Neural crest cell (in vitro differentiated cells): ENCODE results near the gene LILRB2. TPM values are rescaled to one million over a fixed set of nuclear protein-coding genes. Genes with fewer than 3 reads are reported as not detected.

ENCODE experiments used
- DNase-seq: peaks from one replicate; pipeline ENCODE4 v3.0.0; 2021; ENCODE audit warnings: low read depth, mixed read lengths, low spot score
- H3K27ac Mint-ChIP-seq: one replicate; pipeline ENCODE4 v1.8.0; 2021; ENCODE audit warnings: mild to moderate bottlenecking, mixed read lengths; ENCODE audit not compliant: unreplicated experiment
- H3K27me3 Mint-ChIP-seq: 2 replicates; pipeline ENCODE4 v1.8.0; 2021; ENCODE audit warnings: low read depth, mild to moderate bottlenecking, mixed read lengths
- H3K36me3 Mint-ChIP-seq: 2 replicates; pipeline ENCODE4 v1.8.0; 2021; ENCODE audit warnings: low read depth, mild to moderate bottlenecking, mixed read lengths
- H3K4me1 Mint-ChIP-seq: 2 replicates; pipeline ENCODE4 v1.8.0; 2021; ENCODE audit warnings: mixed read lengths
- H3K4me3 Mint-ChIP-seq: one replicate; pipeline ENCODE4 v1.8.0; 2021; ENCODE audit warnings: mild to moderate bottlenecking, mixed read lengths
- H3K9me3 Mint-ChIP-seq: 2 replicates; pipeline ENCODE4 v1.8.0; 2021; ENCODE audit warnings: mixed read lengths
- total RNA-seq: library from RNA; stranded (reverse); gene quantifications from 2 replicates; pipeline ENCODE4 v1.2.1, GENCODE V29; 2021
- TF ChIP-seq, protein P1 (sequence below): fragments of 200-600 bp; sonication (generic); conservative IDR thresholded peaks from 2 replicates; pipeline ENCODE4 v1.5.0; 2021; ENCODE audit warnings: antibody characterized with exemption, mild to moderate bottlenecking

The LILRB2 gene
- total RNA-seq, 1 donor from 2014 or later, result not detected

DNA sequence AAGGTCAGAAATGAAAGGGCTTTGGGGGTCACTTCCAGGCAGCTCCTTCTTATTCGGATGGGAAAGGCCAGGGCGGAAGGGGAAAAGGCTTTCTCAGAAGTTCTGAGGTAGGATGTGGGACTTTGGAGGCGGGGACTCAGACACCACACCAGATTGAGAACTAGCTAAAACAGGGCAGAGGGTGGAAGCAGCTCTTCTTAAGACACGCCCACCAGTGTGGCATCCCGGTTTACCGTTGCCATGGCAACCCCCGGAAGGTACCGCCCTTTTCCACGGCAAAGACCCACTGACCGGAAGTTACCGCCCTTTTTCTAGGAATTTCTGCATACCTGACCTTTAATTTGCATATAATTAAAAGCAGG, 35.8 kb upstream of the LILRB2 start:
- H3K4me1 Mint-ChIP-seq, result no peaks in the 10 kb centered on the region

DNA sequence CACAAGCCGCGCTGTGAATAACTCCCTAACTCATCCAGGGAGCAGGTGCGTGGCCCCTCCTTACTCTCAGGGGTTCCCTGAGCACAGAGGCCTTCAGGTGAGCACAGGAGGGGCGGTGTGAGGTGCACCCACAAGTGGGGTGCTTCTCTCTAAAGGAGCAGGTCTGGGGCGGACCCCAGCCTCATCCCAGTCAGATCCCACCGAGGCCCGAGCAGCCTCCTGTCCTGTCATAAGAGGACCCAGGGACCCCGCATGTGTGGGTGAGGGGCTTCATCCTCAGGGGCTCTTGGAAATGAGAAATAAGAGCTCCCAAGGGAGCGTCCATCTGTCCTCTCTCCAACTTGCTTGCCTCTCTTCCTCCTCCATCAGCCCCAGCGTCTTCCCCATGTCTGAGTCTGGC, 35.0 kb upstream of the LILRB2 start:
- H3K4me1 Mint-ChIP-seq, result no peaks in the 10 kb centered on the region
- peaks cover 5% of the 10 kb centered on the region for H3K9me3 Mint-ChIP-seq
- TF ChIP-seq, protein P1, sequence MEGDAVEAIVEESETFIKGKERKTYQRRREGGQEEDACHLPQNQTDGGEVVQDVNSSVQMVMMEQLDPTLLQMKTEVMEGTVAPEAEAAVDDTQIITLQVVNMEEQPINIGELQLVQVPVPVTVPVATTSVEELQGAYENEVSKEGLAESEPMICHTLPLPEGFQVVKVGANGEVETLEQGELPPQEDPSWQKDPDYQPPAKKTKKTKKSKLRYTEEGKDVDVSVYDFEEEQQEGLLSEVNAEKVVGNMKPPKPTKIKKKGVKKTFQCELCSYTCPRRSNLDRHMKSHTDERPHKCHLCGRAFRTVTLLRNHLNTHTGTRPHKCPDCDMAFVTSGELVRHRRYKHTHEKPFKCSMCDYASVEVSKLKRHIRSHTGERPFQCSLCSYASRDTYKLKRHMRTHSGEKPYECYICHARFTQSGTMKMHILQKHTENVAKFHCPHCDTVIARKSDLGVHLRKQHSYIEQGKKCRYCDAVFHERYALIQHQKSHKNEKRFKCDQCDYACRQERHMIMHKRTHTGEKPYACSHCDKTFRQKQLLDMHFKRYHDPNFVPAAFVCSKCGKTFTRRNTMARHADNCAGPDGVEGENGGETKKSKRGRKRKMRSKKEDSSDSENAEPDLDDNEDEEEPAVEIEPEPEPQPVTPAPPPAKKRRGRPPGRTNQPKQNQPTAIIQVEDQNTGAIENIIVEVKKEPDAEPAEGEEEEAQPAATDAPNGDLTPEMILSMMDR, result no peak
- no peak overlapping the region for H3K27ac Mint-ChIP-seq
- DNase-seq, result no peak
- H3K36me3 Mint-ChIP-seq, result no peaks in the 10 kb centered on the region
- no peak overlapping the region for H3K4me3 Mint-ChIP-seq
- peaks cover 64% of the 10 kb centered on the region for H3K27me3 Mint-ChIP-seq

More for the DNA sequence above, 35.8 kb upstream of the LILRB2 start:
- Mint-ChIP-seq H3K4me3 (no peak overlapping the region), H3K36me3 (no peaks in the 10 kb centered on the region), H3K27ac (no peak overlapping the region), H3K9me3 (peaks cover 6% of the 10 kb centered on the region), H3K27me3 (peaks cover 66% of the 10 kb centered on the region)
- no peak for DNase-seq
- TF ChIP-seq, protein P1, result no peak

DNA sequence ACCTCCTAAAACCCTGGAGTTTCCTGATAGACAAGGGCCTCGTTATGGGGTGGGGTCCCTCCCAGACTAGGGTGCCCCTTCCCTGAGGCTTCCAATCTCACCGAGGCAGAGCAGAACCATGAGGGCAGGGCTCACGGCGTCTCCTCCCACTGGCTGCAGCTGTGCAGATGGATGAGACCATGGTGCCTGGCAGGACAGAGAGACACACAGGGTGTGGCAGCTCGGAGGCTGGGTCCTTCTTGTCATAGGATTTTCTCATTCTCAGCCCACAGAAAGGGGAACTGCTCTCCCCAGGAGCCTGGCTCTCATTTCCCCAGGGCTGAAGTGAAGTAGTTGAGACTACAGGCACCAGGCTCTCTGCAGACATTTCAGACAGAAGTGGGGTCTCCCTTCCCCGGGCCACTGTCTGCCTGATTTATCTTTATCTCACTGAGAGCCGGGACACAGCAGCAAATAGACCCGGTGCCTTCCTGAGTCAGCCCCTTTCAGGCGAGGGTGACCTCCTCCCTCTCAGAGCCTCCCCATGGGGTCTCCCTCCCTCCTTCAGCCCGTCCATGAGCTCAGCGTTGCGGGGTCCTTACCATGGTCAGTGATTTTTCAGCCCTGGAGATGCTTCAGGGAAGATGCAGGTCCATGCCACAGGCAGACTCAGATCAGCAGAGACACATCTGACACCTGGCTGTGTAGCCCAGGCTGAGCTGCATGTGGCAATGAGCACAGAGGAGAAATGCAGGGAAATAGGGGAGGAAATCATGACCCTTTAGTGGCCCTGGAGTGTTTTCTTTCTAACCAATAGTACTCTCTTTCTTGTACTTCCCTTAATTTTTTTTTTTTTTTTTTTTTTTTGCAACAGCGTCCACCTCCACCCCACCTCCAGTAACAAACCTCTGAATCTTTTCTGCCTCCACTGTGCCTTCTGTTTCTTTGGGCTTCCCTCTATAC, 31.8 kb upstream of the LILRB2 start, which contains the start of gene LILRA5:
Gene LILRA5, minus strand, starts transcription at position 731 of the 942 bp plus-strand sequence. Its CDS starts 147 bp downstream, at position 584.
- TF ChIP-seq, protein P1, result no peak
- H3K27ac Mint-ChIP-seq, result no peak within 1 kb of the TSS
- peaks cover 54% of the 10 kb centered on the region for H3K27me3 Mint-ChIP-seq
- no peak for DNase-seq
- H3K9me3 Mint-ChIP-seq, result no peaks in the 10 kb centered on the region
- no peaks in the 10 kb centered on the region for H3K36me3 Mint-ChIP-seq
- no peak within 1 kb of the TSS for H3K4me3 Mint-ChIP-seq
- no peaks in the 10 kb centered on the region for H3K4me1 Mint-ChIP-seq

DNA sequence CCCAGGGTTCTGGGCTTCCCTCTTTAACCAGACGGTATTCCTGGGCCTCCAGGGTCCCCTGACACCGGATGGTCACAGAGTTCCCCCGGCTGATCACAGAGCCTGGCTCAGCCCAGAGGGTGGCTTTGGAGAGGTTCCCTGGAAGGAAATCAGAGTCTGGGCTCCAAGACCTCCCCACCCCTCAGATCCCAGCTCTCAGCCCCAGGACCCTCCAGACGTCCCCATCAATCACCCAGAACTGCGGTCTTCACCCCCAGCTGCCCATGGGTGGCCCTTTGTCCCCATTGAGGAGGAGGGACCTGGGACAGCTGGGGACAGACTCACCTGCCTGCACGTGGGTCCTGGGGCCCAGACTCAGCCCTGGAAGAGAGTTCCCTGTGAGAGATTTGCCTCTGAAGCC, 31.1 kb upstream of the LILRB2 start:
- Mint-ChIP-seq H3K9me3 (no peaks in the 10 kb centered on the region), H3K27ac (no peak overlapping the region), H3K4me1 (no peaks in the 10 kb centered on the region), H3K4me3 (no peak overlapping the region), H3K36me3 (no peaks in the 10 kb centered on the region), H3K27me3 (peaks cover 51% of the 10 kb centered on the region)
- TF ChIP-seq, protein P1, result no peak
- no peak for DNase-seq

DNA sequence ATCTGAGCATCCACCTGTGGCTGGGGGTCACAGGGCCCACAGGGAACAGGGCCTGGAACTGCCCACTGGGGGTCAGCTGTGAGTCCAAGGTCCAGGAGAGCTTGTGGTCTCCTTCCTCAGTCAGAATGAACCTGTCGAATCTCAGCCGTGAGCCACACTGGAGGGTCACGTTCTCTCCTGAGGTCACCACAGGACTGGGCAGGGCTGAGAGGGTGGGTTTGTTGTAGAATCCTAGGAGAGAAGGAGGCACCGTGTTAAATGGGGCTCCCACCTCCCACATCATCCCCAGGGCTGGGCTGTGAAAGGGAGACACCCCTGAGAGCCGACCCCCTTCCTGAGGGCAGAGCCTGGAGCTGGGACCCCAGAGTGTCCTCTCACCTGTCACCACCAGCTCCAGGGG, 30.6 kb upstream of the LILRB2 start:
- Mint-ChIP-seq H3K27me3 (peaks cover 51% of the 10 kb centered on the region), H3K9me3 (no peaks in the 10 kb centered on the region), H3K4me3 (no peak overlapping the region), H3K36me3 (no peaks in the 10 kb centered on the region), H3K4me1 (no peaks in the 10 kb centered on the region), H3K27ac (no peak overlapping the region)
- no peak for DNase-seq
- TF ChIP-seq, protein P1, result no peak
